ENCODE results near the gene TRMT13.
A peak's percentile ranks its signal among the peaks of the same experiment; 100 is the strongest.

The TRMT13 gene

GRCh38 chr1:100132566-100133477 is at the start of gene TRMT13, which contains the start of gene SASS6:
Gene TRMT13, plus strand, starts transcription at chr1:100133163. Its CDS starts 6 bp downstream, at chr1:100133169.
Gene SASS6, minus strand, starts transcription at chr1:100132930. Its CDS starts 116 bp downstream, at chr1:100132814.
- Histone ChIP-seq H3K27me3 (ENCODE audit: low read length) (no peaks in the 10 kb centered on the region), H2AFZ (ENCODE audit: low read depth, low read length, severe bottlenecking) (peak within 1 kb of the TSS; percentile 95), H3K9me3 (ENCODE audit: insufficient read depth, low read length) (no peaks in the 10 kb centered on the region), H3K9ac (ENCODE audit: low read length) (peak within 1 kb of the TSS; percentile 88), H3K4me2 (ENCODE audit: low read depth, low read length, poor library complexity, severe bottlenecking) (peak within 1 kb of the TSS; percentile 93), H3K4me3 (ENCODE audit: insufficient read depth, low read length, poor library complexity, severe bottlenecking) (peak within 1 kb of the TSS; percentile 88), H3F3A (ENCODE audit: insufficient read depth) (no peaks in the 10 kb centered on the region; the same call in 1 of the 2 replicates), H3K9me2 (replicated peaks; ENCODE audit: insufficient read depth, low read length) (no peaks in the 10 kb centered on the region), H3K79me2 (ENCODE audit: insufficient read depth, low read length) (peaks cover 77% of the 10 kb centered on the region), H3K27ac (ENCODE audit: low read depth, low read length) (peak within 1 kb of the TSS; percentile 73), H4K20me1 (ENCODE audit: low read depth, low read length) (no peaks in the 10 kb centered on the region), H3K36me3 (ENCODE audit: low read length) (peaks cover 6% of the 10 kb centered on the region; the same call in 1 of the 2 replicates)
- no peak for TF ChIP-seq EZH2phosphoT487 (conservative IDR thresholded peaks at IDR 0.05; ENCODE audit: low read length)
- TF ChIP-seq CTCF (IDR thresholded peaks at IDR 0.05; ENCODE audit: insufficient read depth, low read length, poor library complexity, severe bottlenecking) = no peak

- peaks cover 21% of the 10 kb centered on the region for H3K36me3 ChIP-seq (ENCODE audit: low read length)
- H3K27me3 ChIP-seq (ENCODE audit: low read length) = no peaks in the 10 kb centered on the region
- no peaks in the 10 kb centered on the region for H3K9me3 ChIP-seq (ENCODE audit: insufficient read depth, low read length)
- no peak overlapping the region for H3K9ac ChIP-seq (ENCODE audit: low read length)
- peaks cover 47% of the 10 kb centered on the region for H3F3A ChIP-seq (ENCODE audit: insufficient read depth)
- H3K27ac ChIP-seq (ENCODE audit: low read depth, low read length) = no peak overlapping the region
- H3K9me2 ChIP-seq (replicated peaks; ENCODE audit: insufficient read depth, low read length) = no peaks in the 10 kb centered on the region
- no peak overlapping the region for H2AFZ ChIP-seq (ENCODE audit: low read depth, low read length, severe bottlenecking)
- no peak overlapping the region for H3K4me3 ChIP-seq (ENCODE audit: insufficient read depth, low read length, poor library complexity, severe bottlenecking)
- TF ChIP-seq CTCF (IDR thresholded peaks at IDR 0.05; ENCODE audit: insufficient read depth, low read length, poor library complexity, severe bottlenecking) (no peak), EZH2phosphoT487 (conservative IDR thresholded peaks at IDR 0.05; ENCODE audit: low read length) (no peak)
- H4K20me1 ChIP-seq (ENCODE audit: low read depth, low read length) = no peaks in the 10 kb centered on the region
- H3K79me2 ChIP-seq (ENCODE audit: insufficient read depth, low read length) = no peaks in the 10 kb centered on the region
- H3K4me2 ChIP-seq (ENCODE audit: low read depth, low read length, poor library complexity, severe bottlenecking) = no peak overlapping the region
These were observed 45.6 kb upstream of the TRMT13 start for GRCh38 chr1:100087396-100087795.

- H3K79me2 ChIP-seq (ENCODE audit: insufficient read depth, low read length) = no peaks in the 10 kb centered on the region
- H3K9me3 ChIP-seq (ENCODE audit: insufficient read depth, low read length) = no peaks in the 10 kb centered on the region
- H3K27ac ChIP-seq (ENCODE audit: low read depth, low read length) = no peak overlapping the region
- H3K9ac ChIP-seq (ENCODE audit: low read length) = no peak overlapping the region
- H4K20me1 ChIP-seq (ENCODE audit: low read depth, low read length) = no peaks in the 10 kb centered on the region
- H3K27me3 ChIP-seq (ENCODE audit: low read length) = no peaks in the 10 kb centered on the region
- H3K9me2 ChIP-seq (replicated peaks; ENCODE audit: insufficient read depth, low read length) = no peaks in the 10 kb centered on the region
- peaks cover 36% of the 10 kb centered on the region for H3F3A ChIP-seq (ENCODE audit: insufficient read depth)
- no peak overlapping the region for H2AFZ ChIP-seq (ENCODE audit: low read depth, low read length, severe bottlenecking)
- peaks cover 8% of the 10 kb centered on the region for H3K36me3 ChIP-seq (ENCODE audit: low read length)
- H3K4me3 ChIP-seq (ENCODE audit: insufficient read depth, low read length, poor library complexity, severe bottlenecking) = no peak overlapping the region
- H3K4me2 ChIP-seq (ENCODE audit: low read depth, low read length, poor library complexity, severe bottlenecking) = no peak overlapping the region
- TF ChIP-seq EZH2phosphoT487 (conservative IDR thresholded peaks at IDR 0.05; ENCODE audit: low read length) (no peak), CTCF (IDR thresholded peaks at IDR 0.05; ENCODE audit: insufficient read depth, low read length, poor library complexity, severe bottlenecking) (no peak)
These were observed 43.9 kb upstream of the TRMT13 start for GRCh38 chr1:100089082-100089481.
